ENCODE data around the gene RAPSN.
A peak's percentile ranks its signal among the peaks of the same experiment; 100 is the strongest.

The RAPSN gene

GRCh38 chr11:47414685-47415070 is 34.3 kb downstream of the RAPSN start:
- TF ChIP-seq CTCF (IDR thresholded peaks at IDR 0.05; ENCODE audit: borderline replicate concordance, insufficient read depth, low read depth, low read length) = no peak
- no peak overlapping the region for H3K4me3 ChIP-seq (ENCODE audit: low read depth, low read length)

- no peak for TF ChIP-seq CTCF (IDR thresholded peaks at IDR 0.05; ENCODE audit: borderline replicate concordance, insufficient read depth, low read depth, low read length)
- no peak overlapping the region for H3K4me3 ChIP-seq (ENCODE audit: low read depth, low read length)
Measured at GRCh38 chr11:47413908-47414684, 34.8 kb downstream of the RAPSN start.

- TF ChIP-seq CTCF (IDR thresholded peaks at IDR 0.05; ENCODE audit: borderline replicate concordance, insufficient read depth, low read depth, low read length) = no peak
- H3K4me3 ChIP-seq (ENCODE audit: low read depth, low read length) = no peak overlapping the region
Measured at GRCh38 chr11:47413351-47413750, 35.6 kb downstream of the RAPSN start.

DNA sequence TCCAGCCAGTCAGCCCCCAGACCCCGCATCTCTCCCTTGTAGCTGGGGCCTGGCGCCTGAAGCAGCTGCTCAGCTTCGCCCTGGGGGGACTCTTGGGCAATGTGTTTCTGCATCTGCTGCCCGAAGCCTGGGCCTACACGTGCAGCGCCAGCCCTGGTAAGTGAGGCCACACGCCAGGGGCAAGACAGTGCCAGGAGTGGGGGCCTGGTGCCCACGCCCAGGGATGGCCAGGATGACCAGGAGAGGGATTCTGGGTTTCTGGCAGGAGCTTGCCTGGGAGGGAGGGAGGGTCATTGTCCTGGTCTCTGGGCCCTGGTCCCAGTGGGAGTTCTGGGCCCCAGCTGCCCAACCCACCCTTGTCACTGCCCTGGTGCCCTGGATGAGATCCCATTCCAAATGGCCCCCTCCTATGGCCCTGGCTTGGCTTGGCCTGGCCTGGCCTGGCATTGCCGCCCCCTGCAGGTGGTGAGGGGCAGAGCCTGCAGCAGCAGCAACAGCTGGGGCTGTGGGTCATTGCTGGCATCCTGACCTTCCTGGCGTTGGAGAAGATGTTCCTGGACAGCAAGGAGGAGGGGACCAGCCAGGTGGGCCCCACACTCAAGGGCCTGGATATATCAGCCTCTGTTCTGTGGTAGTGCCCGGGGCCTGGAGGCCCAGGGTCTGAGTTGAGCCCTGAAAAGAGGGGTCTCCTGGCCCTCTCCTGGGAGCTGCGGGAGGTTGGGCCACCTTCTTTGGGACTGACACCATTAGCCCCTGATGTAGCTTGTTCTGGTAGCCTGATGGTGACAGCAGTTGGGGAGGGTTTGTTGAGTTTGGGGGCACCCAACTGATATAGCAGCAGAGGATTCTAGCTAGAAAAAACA is 36.8 kb downstream of the RAPSN start:
- peak; percentile 98 for TF ChIP-seq CTCF (IDR thresholded peaks at IDR 0.05; ENCODE audit: borderline replicate concordance, insufficient read depth, low read depth, low read length)
- no peak overlapping the region for H3K4me3 ChIP-seq (ENCODE audit: low read depth, low read length)

DNA sequence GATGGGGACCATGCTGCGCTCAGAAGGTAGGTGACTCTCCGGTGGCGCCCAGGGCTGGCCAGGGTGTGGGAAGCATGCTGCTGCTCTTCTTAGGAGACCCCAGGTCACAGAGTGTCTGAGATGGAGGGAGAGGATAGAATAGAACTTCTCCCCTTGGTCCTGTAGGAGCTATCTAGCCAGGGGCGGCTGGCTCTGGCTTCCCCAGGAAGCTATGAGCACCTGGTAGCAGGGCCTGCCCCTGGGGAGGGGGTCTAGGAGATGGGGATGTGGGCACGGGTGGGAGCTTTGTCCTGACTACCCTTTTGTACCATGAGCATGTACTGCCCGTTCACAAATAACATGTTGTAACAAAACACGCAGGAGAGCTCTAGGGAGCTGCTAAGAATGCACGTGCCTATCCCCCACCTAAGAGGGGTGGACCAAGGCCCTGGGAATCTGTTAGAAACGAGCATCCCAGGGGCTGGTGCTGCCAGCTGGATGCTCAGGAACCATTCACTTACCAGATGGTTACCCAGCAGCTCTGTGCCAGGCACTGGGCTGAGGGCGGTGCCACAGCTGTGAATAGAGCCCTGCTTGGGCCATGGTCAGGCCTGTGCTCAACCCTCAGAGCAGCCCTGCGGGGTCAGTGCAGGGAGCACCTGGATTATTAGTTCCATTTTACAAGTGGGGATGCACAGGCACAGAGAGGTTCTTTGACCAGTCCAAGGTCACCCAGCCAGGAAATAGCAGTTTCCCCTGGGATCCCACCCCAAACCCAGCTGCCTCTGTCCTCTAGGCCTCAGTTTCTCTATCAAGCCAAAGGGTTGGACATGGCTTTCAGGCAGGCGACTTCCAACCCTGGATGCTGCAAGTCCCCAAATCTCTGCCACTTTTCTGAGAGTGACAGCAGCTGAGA is 38.3 kb downstream of the RAPSN start:
- TF ChIP-seq CTCF (IDR thresholded peaks at IDR 0.05; ENCODE audit: borderline replicate concordance, insufficient read depth, low read depth, low read length) = no peak
- H3K4me3 ChIP-seq (ENCODE audit: low read depth, low read length) = no peak overlapping the region

GRCh38 chr11:47409440-47410369 is 39.2 kb downstream of the RAPSN start:
- TF ChIP-seq CTCF (IDR thresholded peaks at IDR 0.05; ENCODE audit: borderline replicate concordance, insufficient read depth, low read depth, low read length) = no peak

More at GRCh38 chr11:47409440-47410369, 39.2 kb downstream of the RAPSN start:
- H3K4me3 ChIP-seq (ENCODE audit: low read depth, low read length) = no peak overlapping the region

Data from GM12875 (cell line).